HG02973 (cell line): Measurements from ENCODE around the gene PRKAB2.
"Not testable (repeated sequence)": the region's sequence is repeated elsewhere in the genome, so short reads cannot be mapped to it uniquely, and the experiment has no call there.

Experiments used
- ATAC-seq: cut with Tn5 transposase; IDR thresholded peaks from one replicate; pipeline ENCODE4 v1.9.1; 2021; ENCODE audit warnings: moderate library complexity; ENCODE audit not compliant: unreplicated experiment

Gene PRKAB2

GRCh38 chr1:147177611-147178380 lies 5.5 kb upstream of the PRKAB2 start:
- ATAC-seq = no peak

GRCh38 chr1:147171399-147172167 lies 687 bp downstream of the PRKAB2 start:
- ATAC-seq = no peak

- no peak for ATAC-seq
Measured at GRCh38 chr1:147169840-147170674, 2.2 kb downstream of the PRKAB2 start.

GRCh38 chr1:147169171-147169570 lies 3.1 kb downstream of the PRKAB2 start:
- ATAC-seq = no peak

GRCh38 chr1:147168626-147169058 lies 3.6 kb downstream of the PRKAB2 start:
- ATAC-seq = no peak

GRCh38 chr1:147167365-147167764 lies 4.9 kb downstream of the PRKAB2 start:
- no peak for ATAC-seq

GRCh38 chr1:147163019-147163418 lies 9.3 kb downstream of the PRKAB2 start:
- no peak for ATAC-seq

GRCh38 chr1:147162093-147162492 lies 10.2 kb downstream of the PRKAB2 start:
- no peak for ATAC-seq

GRCh38 chr1:147157116-147157515 lies 15.2 kb downstream of the PRKAB2 start:
- ATAC-seq = not testable (repeated sequence)

GRCh38 chr1:147156642-147157041 lies 15.6 kb downstream of the PRKAB2 start:
- ATAC-seq = no peak

GRCh38 chr1:147152772-147153171 lies 19.5 kb downstream of the PRKAB2 start:
- no peak for ATAC-seq

GRCh38 chr1:147151244-147151643 lies 21.0 kb downstream of the PRKAB2 start:
- ATAC-seq = no peak

- no peak for ATAC-seq
Measured at GRCh38 chr1:147142886-147143285, 29.4 kb downstream of the PRKAB2 start.

GRCh38 chr1:147130721-147131120 lies 41.5 kb downstream of the PRKAB2 start:
- not testable (repeated sequence) for ATAC-seq

- no peak for ATAC-seq
Measured at GRCh38 chr1:147129116-147129873, 43.0 kb downstream of the PRKAB2 start.

GRCh38 chr1:147124266-147124665 lies 48.0 kb downstream of the PRKAB2 start:
- no peak for ATAC-seq

GRCh38 chr1:147117109-147117508 lies 55.2 kb downstream of the PRKAB2 start:
- no peak for ATAC-seq

GRCh38 chr1:147115496-147115895 lies 56.8 kb downstream of the PRKAB2 start:
- ATAC-seq = no peak

- not testable (repeated sequence) for ATAC-seq
Measured at GRCh38 chr1:147115079-147115478, 57.2 kb downstream of the PRKAB2 start.

GRCh38 chr1:147114353-147114752 lies 57.9 kb downstream of the PRKAB2 start:
- not testable (repeated sequence) for ATAC-seq
